GM19452 (cell line): ENCODE data around the gene TTC33.
"Not testable (repeated sequence)": the region's sequence is repeated elsewhere in the genome, so short reads cannot be mapped to it uniquely, and the experiment has no call there.

Experiments
- ATAC-seq: cut with Tn5 transposase; IDR thresholded peaks from one replicate; pipeline ENCODE4 v1.9.1; 2021; ENCODE audit not compliant: unreplicated experiment

The TTC33 gene

DNA sequence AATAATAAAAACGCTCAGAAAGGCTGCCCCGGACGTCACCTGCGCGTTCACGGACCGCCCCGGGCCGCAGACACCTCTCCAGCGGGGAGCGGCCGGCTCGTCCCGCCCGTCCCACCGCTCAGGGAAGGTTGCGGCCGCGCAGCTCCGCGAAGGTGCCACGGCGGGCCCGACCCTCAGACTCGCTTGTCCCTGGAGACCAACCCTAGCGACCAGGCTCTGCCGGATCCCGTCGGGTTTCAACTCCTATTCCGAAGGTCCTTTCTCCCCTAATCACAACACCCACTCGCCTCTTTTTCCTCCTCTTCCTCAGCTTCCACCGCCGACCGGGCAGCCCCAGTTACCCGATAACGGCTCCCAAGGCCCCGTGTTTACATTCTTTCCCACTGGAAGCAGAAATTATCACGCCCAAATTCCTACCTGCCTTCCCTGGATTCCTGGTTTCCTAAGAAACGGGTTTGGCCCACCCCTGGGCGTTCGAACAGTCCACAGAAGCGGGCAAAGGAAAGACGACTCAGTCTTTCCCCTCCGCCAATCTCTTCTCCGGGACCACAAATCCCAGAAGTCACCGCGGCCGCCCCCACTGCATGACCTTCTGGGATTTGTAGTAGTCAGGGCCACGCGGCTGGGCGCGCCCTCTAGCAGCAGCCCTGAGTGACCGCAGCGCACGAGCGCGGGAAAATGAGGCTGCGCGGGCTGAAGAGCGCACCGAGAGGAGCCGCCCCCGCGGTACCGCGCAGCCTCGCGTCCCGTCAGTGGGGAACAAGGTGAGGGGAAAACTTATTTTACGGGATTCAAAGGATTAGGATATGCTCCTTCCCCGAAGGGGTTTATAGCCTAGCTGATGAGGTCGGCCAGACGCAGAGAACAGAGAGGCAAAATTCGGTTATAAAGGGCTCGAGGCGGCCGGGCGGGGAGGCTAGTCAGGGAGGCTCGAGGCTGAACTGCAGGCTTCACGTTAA lies at the start of gene TTC33:
Gene TTC33, minus strand, starts transcription at position 555 of the 959 bp plus-strand sequence. CDS start 8,943 bp downstream, outside the sequence.
- ATAC-seq = peak; percentile 91

DNA sequence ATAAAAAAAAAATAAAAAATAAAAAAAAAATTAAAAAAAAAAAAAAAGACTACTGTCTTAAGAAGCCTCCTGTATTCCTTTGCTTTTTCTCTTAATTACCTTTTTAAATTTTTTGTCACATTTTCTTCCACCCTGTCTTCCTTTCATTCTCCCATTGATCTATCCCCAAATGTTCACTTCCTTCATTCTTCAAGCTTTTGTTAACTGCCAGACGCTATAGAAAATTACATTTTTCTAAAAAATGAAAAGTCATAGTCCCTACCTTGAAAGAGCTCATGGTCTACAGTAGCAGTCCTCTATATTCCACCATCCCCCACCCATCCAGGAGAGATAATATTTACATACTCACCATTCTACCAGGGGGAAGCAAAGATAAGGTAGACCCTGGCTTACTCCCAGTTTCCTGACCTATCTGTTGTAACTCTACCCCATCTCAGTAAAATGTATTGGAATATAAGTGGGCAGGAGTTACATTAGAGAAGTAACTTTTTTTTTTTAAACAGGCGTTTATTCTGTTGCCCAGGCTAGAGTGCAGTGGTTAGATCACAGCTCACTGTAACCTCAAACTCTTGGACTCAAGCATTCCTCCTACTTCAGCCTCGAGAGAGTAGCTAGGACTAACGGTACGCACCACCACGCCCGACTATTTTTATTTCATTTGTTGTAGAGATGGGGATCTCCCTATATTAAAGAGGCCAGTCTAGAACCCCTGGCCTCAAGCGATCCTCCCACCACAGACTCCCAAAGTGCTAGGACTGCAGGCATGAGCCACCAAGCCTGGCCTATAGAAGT lies 46.2 kb upstream of the TTC33 start:
- ATAC-seq = no peak

DNA sequence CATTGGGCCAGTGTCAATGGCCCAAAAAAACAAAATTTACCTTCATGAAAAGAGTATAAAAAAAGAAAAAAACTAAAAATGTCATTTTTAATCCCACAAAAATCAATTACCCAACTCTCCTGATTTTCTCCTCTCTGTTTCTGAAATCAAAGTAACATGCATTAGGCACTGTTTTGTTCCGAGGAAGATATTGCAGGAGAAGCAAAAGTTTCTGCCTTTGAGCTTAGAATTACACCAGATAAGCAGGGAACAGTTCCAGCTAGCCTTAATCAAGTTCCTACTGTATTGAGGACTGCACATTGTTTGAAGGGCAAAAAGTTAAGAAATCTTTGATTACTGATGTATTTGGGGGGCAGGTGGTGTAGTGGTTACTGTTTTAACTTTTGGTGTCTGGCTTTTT lies 43.5 kb upstream of the TTC33 start:
- ATAC-seq = no peak

GRCh38 chr5:40798801-40799210 lies 43.0 kb upstream of the TTC33 start:
- no peak for ATAC-seq

- ATAC-seq = peak; percentile 95
Measured at GRCh38 chr5:40798012-40798800, 42.4 kb upstream of the TTC33 start, which contains the start of gene PRKAA1. TSS of gene PRKAA1 (minus strand) at chr5:40798374. CDS start at chr5:40798189, 185 bp downstream.

GRCh38 chr5:40797273-40798011 lies 41.7 kb upstream of the TTC33 start:
- ATAC-seq = peak; percentile 40

DNA sequence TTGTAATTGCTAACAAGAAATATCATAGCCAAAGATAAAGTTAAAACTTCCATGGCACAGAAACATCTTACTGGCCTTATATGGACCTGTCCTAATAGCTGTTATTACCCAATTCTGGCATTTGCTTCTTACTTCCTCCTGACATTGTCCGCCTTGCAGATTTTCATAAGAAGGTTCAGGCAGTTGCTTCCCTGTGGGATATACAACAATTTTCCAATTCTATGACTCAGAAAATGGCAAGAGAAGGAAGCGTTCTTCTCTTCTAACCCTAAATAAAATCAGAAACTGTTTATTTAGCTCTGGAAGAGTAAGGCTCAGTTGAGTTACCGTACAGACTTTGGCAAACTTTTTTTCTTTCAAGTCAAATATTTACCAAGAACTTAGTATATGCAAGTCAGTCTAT lies 40.7 kb upstream of the TTC33 start:
- ATAC-seq = no peak

GRCh38 chr5:40794877-40795276 lies 39.1 kb upstream of the TTC33 start:
- not testable (repeated sequence) for ATAC-seq

- ATAC-seq = not testable (repeated sequence)
Measured at GRCh38 chr5:40794340-40794739, 38.6 kb upstream of the TTC33 start.

DNA sequence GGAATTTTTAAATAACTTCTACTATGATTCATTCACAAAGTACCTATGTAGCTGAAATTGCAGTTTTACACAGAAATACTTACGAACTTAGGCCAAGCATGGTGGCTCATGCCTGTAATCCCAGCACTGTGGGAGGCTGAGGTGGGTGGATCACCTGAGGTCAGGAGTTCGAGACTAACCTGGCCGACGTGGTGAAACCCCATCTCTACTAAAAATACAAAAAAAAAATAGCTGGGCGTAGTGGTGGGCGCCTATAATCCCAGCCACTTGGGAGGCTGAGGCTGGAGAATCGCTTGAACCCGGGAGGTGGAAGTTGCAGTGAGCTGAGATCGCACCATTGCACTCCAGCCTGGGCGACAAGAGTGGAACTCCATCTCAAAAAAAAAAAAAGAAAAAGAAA lies 36.9 kb upstream of the TTC33 start:
- ATAC-seq = not testable (repeated sequence)

GRCh38 chr5:40791715-40792139 lies 36.0 kb upstream of the TTC33 start:
- no peak for ATAC-seq

- ATAC-seq = no peak
Measured at GRCh38 chr5:40790947-40791593, 35.3 kb upstream of the TTC33 start.

DNA sequence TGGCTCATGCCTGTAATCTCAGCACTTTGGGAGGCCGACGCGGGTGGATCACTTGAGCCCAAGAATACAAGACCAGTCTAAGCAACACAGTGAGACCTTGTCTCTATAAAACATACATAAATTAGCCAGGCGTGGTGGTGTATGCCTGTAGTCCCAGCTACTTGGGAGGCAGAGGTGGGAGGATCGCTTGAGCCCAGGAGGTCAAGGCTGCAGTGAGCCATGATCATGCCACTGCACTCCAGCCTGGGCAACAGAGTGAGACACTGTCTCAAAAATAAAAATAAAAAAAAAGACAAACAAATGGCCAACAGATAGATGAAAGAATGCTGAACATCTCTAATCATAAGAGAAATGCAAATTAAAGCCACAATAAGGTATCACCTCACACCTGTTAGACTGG lies 33.2 kb upstream of the TTC33 start:
- ATAC-seq = not testable (repeated sequence)

DNA sequence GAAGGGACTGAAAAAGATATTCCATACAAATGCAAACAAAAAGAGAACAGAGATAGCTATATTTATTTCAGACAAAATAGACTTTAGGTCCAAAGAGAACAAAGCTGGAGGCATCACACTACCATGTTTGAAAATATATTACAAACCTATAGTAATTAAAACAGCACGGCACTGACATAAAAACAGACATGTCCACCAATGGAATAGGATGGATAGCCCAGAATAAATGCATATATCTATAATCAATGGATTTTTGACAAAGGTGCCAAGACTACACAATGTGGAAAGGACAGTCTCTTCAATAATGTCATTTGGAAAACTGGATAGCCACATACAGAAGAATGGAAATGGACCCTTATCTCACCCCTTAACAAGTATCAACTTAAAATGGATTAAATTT lies 32.2 kb upstream of the TTC33 start:
- no peak for ATAC-seq

DNA sequence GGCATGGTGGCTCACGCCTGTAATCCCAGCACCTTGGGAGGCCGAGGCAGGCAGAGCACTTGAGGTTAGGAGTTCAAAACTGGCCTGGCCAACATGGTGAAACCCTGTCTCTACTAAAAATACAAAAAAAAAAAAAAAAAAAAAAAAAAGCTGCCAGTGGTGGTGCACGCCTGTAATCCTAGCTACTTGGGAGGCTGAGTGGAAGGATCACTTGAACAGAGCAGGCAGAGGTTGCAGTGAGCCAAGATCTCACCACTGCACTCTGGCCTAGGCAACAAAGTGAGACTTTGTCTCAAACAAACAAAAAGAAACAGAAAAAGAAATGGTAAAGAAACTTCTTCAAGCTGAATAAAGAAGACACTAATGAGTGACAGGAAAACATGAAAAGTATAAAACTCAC lies 30.9 kb upstream of the TTC33 start:
- not testable (repeated sequence) for ATAC-seq

- ATAC-seq = no peak
Measured at GRCh38 chr5:40784916-40785315, 29.2 kb upstream of the TTC33 start.

- ATAC-seq = no peak
Measured at GRCh38 chr5:40784027-40784653, 28.4 kb upstream of the TTC33 start.

DNA sequence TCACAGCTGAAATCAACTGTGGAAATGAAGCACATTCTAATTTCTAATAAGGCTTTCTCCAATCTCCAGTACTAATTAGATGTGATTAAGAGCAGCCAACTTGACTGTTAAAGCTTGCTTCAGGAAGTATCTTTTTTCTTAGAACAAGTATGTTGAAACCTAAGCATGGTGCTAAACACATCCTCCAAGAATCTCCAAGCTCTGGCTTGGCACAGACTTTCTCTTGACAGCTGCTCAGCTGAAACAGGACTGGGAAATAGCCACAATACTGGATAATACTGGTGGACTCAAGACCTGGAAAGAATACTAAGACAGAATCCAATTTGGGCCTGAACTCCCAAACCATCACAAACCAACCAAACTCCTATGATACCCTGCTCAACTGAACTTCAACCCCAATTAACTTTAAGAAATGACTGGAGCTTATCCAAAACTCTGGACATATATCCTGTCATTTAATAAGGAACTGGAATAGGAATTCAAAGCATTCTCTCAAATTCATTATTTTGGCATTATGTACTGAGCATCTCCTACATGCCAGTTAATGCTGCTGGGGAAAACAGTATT lies 26.2 kb upstream of the TTC33 start:
- no peak for ATAC-seq

DNA sequence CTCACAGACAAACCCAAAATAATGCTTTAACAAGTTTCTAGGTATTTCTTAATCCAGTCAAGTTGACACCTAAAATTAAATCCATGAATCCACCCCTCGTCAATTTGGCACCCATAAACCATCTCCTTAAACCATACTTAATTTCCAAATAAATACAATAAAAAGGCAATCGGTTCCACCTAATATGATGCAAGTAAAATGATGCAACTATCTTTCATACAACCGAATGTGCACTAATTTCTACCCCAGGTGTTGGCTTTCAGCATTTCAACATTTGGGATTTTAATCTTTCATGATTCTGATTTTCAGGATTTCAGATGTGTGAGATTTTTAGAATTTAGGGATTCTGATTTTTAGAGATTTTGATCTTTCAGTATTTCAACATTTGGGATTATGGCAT lies 25.1 kb upstream of the TTC33 start:
- no peak for ATAC-seq
